Measurements from ENCODE around the gene TEX264. TPM values are rescaled to one million over a fixed set of nuclear protein-coding genes. Genes with fewer than 3 reads are reported as not detected.

Gene TEX264
- total RNA-seq, 2 experiments from 2014 or later, result 45.6 to 50.3 TPM

DNA sequence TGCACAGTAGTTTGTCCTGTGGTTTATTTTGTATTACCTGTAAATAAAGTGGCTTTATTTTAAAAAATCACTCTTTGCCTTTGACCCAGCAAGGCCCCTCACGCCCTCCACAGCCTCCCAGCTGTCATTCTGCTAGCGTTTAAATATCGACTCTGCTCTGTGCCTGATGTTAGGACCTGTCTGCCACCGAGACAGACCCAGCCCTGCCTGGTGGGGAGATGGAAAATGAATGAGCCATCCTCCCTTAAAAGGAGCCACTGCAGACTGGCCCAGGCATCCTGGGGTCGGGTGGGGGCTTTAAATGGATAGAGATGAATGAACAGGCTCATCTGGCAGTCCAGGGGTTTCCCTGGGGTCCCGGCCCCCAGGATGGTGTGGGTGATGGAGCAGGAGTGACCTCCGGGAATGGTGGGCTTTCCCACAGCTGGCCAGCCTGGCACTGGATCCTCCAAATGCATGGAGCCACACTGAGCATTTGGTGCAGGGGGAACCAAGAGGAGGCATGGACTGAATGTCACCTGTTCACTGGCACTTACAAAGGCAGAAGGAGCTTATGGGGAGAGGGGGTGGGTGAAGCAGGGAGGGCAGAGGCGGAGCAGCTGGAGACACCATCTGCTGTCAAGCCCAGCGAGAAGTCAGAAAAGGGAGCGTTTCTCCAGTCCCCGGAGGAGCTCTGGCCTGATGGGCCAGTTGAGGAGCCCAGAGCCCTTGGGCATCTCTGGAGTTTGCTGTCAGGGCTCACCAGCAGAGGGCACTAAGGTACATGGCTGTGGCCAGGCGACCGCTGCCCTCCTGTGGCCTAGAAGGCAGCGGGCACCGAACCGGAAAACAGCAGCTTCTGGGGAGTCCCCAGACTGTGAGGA is 47.7 kb downstream of the TEX264 start:
- ChIA-PET CTCF (ENCODE audit: unreplicated experiment) (interaction anchor here (0.6 to 0.8 kb wide), 2 partner anchors 80 to 96 kb away, joined by 4 to 7 read pairs; no protein-coding TSS in a partner anchor), POLR2A (interaction anchor here (0.6 kb wide), 1 partner anchor 205 kb away, joined by 3 read pairs; no protein-coding TSS in a partner anchor)
- Histone ChIP-seq H3K9me2 (ENCODE audit: insufficient read depth, low read length) (no peaks in the 10 kb centered on the region), H3K4me3 (ENCODE audit: low read depth, low read length, poor library complexity, severe bottlenecking) (no peak overlapping the region), H3K79me2 (ENCODE audit: insufficient read depth, low read depth, low read length) (no peaks in the 10 kb centered on the region), H3K4me2 (ENCODE audit: low read length) (no peak overlapping the region), H3K9me3 (ENCODE audit: low read length) (no peaks in the 10 kb centered on the region), H3K36me3 (ENCODE audit: insufficient read depth, low read length) (no peaks in the 10 kb centered on the region), H3K4me1 (ENCODE audit: insufficient read depth, low read length, poor library complexity, severe bottlenecking) (peaks cover 10% of the 10 kb centered on the region), H4K20me1 (ENCODE audit: insufficient read depth, low read length) (no peaks in the 10 kb centered on the region), H2AFZ (ENCODE audit: low read length) (no peak overlapping the region), H3K27ac (ENCODE audit: low read depth, low read length, poor library complexity, severe bottlenecking) (no peak overlapping the region)
- intact Hi-C loops (cut with micrococcal nuclease; ENCODE audit: unreplicated experiment), result loop anchor here (1.0 kb wide), 1 partner anchor 82 kb away; no protein-coding TSS in a partner anchor
- TF ChIP-seq, protein P1, sequence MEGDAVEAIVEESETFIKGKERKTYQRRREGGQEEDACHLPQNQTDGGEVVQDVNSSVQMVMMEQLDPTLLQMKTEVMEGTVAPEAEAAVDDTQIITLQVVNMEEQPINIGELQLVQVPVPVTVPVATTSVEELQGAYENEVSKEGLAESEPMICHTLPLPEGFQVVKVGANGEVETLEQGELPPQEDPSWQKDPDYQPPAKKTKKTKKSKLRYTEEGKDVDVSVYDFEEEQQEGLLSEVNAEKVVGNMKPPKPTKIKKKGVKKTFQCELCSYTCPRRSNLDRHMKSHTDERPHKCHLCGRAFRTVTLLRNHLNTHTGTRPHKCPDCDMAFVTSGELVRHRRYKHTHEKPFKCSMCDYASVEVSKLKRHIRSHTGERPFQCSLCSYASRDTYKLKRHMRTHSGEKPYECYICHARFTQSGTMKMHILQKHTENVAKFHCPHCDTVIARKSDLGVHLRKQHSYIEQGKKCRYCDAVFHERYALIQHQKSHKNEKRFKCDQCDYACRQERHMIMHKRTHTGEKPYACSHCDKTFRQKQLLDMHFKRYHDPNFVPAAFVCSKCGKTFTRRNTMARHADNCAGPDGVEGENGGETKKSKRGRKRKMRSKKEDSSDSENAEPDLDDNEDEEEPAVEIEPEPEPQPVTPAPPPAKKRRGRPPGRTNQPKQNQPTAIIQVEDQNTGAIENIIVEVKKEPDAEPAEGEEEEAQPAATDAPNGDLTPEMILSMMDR (conservative IDR thresholded peaks at IDR 0.05; ENCODE audit: low read length), result peak; percentile 77
- TF ChIP-seq EZH2phosphoT487 (IDR thresholded peaks at IDR 0.05; ENCODE audit: borderline replicate concordance, low read depth, low read length), result no peak
- BruUV-seq (replicated peaks), result no TSS peak
- DNase-seq (ENCODE audit: low spot score), result peak; percentile 64

DNA sequence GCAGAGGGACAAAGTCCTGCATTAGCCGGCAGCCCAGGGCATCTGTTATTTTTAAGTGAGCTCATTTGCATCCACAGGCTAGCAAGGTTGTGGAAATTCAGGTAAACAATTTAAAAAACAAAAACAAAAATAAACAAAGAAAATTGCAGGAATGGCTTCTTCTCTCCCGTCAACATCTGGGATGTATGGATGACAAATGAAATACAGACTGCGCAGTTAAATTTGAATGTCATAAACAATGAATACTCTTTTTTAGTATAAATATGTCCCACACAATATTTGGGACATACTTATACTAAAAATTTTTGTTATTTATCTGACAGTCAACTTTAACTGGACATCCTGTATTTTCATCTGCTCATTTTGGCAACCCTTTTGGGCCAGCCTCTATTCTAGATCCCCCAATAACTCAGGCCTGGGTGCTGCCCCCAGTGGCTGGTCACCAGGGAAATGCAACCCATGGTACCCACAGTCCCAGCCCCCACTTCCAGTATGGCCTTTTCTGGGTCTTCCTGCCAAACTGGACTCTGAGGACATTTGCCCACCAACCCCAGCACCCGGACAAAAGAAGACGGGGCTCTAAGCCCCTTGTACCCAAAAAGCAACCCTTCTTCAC is 48.5 kb downstream of the TEX264 start:
- no peak overlapping the region for H3K27ac ChIP-seq (ENCODE audit: low read depth, low read length, poor library complexity, severe bottlenecking)
- H3K4me3 ChIP-seq (ENCODE audit: low read depth, low read length, poor library complexity, severe bottlenecking), result no peak overlapping the region
- intact Hi-C loops (cut with micrococcal nuclease; ENCODE audit: unreplicated experiment), result loop anchor here (1.0 kb wide), 1 partner anchor 81 kb away; no protein-coding TSS in a partner anchor
- BruUV-seq (replicated peaks), result no TSS peak
- H3K36me3 ChIP-seq (ENCODE audit: insufficient read depth, low read length), result no peaks in the 10 kb centered on the region
- peaks cover 10% of the 10 kb centered on the region for H3K4me1 ChIP-seq (ENCODE audit: insufficient read depth, low read length, poor library complexity, severe bottlenecking)
- ChIA-PET CTCF (ENCODE audit: unreplicated experiment) (no interaction called here), POLR2A (interaction anchor here (0.5 kb wide), 1 partner anchor 643 kb away, joined by 3 read pairs; no protein-coding TSS in a partner anchor)
- no peak overlapping the region for H3K4me2 ChIP-seq (ENCODE audit: low read length)
- DNase-seq (ENCODE audit: low spot score), result peak; percentile 29
- no peaks in the 10 kb centered on the region for H3K9me2 ChIP-seq (ENCODE audit: insufficient read depth, low read length)
- no peaks in the 10 kb centered on the region for H3K9me3 ChIP-seq (ENCODE audit: low read length)
- H4K20me1 ChIP-seq (ENCODE audit: insufficient read depth, low read length), result no peaks in the 10 kb centered on the region
- 0 out of 2 replicates have a peak overlapping the region, but pooled peaks have one; percentile 41 for H2AFZ ChIP-seq (ENCODE audit: low read length)
- TF ChIP-seq EZH2phosphoT487 (IDR thresholded peaks at IDR 0.05; ENCODE audit: borderline replicate concordance, low read depth, low read length), result no peak
- TF ChIP-seq, protein P1 (conservative IDR thresholded peaks at IDR 0.05; ENCODE audit: low read length), result peak; percentile 58
- no peaks in the 10 kb centered on the region for H3K79me2 ChIP-seq (ENCODE audit: insufficient read depth, low read depth, low read length)
